Smooth muscle cell (in vitro differentiated cells): ENCODE data around the gene LRRC31. TPM values are rescaled to one million over a fixed set of nuclear protein-coding genes. Genes with fewer than 3 reads are reported as not detected.

ENCODE experiments used
- DNase-seq: peaks from one replicate; lab custom pipeline; 2025; ENCODE audit not compliant: unreplicated experiment; lab: John Stamatoyannopoulos, UW
- H2AFZ ChIP-seq: fragments of 200-600 bp; sonication (generic); 2 replicates; pipeline ENCODE4 v1.6.0; 2016; ENCODE audit warnings: antibody characterized with exemption, low read depth, mild to moderate bottlenecking
- H3F3A ChIP-seq: fragments of 200-600 bp; sonication (generic); 2 replicates; pipeline ENCODE4 v1.6.0; 2017; ENCODE audit warnings: antibody characterized with exemption, low read depth
- H3K27ac ChIP-seq: fragments of 200-600 bp; sonication (generic); 2 replicates; pipeline ENCODE4 v1.5.1; 2016; ENCODE audit warnings: low read depth, mild to moderate bottlenecking
- H3K27me3 ChIP-seq: fragments of 200-600 bp; sonication (generic); 2 replicates; pipeline ENCODE4 v1.6.1; 2016; ENCODE audit warnings: low read depth, mild to moderate bottlenecking
- H3K36me3 ChIP-seq: fragments of 200-600 bp; sonication (generic); 2 replicates; pipeline ENCODE4 v1.5.1; 2016; ENCODE audit warnings: low read depth
- H3K4me1 ChIP-seq: fragments of 200-600 bp; sonication (generic); 2 replicates; pipeline ENCODE4 v1.5.1; 2016; ENCODE audit warnings: low read depth
- H3K4me2 ChIP-seq: fragments of 200-600 bp; sonication (generic); 2 replicates; pipeline ENCODE4 v1.6.0; 2016; ENCODE audit warnings: mild to moderate bottlenecking
- H3K4me3 ChIP-seq: fragments of 200-600 bp; sonication (generic); 2 replicates; pipeline ENCODE4 v1.5.1; 2016; ENCODE audit warnings: mild to moderate bottlenecking
- H3K79me2 ChIP-seq: fragments of 200-600 bp; sonication (generic); 2 replicates; pipeline ENCODE4 v1.6.0; 2016; ENCODE audit warnings: low read depth, mild to moderate bottlenecking
- H3K9ac ChIP-seq: fragments of 200-600 bp; sonication (generic); 2 replicates; pipeline ENCODE4 v1.6.0; 2016; ENCODE audit warnings: low read depth
- H3K9me3 ChIP-seq: fragments of 200-600 bp; sonication (generic); replicated peaks from 2 replicates; pipeline ENCODE4 v1.5.1; 2016; ENCODE audit warnings: low read depth
- H4K20me1 ChIP-seq: fragments of 200-600 bp; sonication (generic); 2 replicates; pipeline ENCODE4 v1.6.0; 2016; ENCODE audit warnings: low read depth
- WGBS: methylation state at CpG from one replicate; pipeline ENCODE4 v1.1.7; 2016; ENCODE audit warnings: low lambda C conversion rate; 5-methylcytosine and 5-hydroxymethylcytosine counted together
- polyA plus RNA-seq: library from polyadenylated mRNA; unstranded; fragments of >200 nt; fragmentation: Nextera tagmentation; extraction: Ambion mirVana; gene quantifications from 2 replicates; pipeline ENCODE4 v1.2.1, GENCODE V29; 2016
- total RNA-seq: library from RNA; depleted of rRNA; stranded (reverse); fragments of >200 nt; gene quantifications from 2 replicates; pipeline ENCODE4 v1.2.3, GENCODE V29; 2014
- TF ChIP-seq, protein P1 (sequence below): fragments of 200-600 bp; sonication (generic); IDR thresholded peaks from 2 replicates; pipeline ENCODE4 v1.5.1; 2017; ENCODE audit warnings: borderline replicate concordance, mild to moderate bottlenecking, antibody characterized with exemption; ENCODE audit not compliant: insufficient read depth, poor library complexity, severe bottlenecking

Gene LRRC31
- total and polyA plus RNA-seq, 2 experiments from 2014 or later: not detected

DNA sequence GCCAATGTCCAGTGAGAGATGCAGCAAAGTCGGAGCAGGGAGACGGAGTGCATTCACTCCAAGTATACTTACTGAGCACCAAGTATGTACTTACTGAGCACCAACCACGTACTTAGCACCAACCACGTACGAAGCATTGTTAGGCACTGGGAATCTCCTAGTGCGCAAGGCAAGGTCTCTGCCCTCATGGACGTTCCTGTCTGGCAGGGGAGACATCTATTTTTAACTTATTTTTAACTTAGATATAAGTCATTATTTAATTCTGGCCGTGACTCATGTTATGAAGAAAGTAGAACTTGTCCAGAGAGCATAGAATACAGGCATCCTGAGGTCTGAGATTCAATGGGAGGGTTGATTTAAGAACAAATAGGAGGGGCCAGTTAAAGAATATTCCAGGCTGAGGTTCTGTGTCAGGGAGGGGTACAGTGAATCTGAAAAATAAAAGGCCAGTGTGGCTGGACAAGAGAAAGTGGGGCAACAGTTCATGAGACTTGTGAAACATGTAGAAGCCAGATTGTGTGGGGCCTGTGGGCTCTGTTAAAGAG is 9.3 kb upstream of the LRRC31 start:
- H3K79me2 ChIP-seq: no peaks in the 10 kb centered on the region
- H4K20me1 ChIP-seq: no peaks in the 10 kb centered on the region
- H3K9ac ChIP-seq: no peak overlapping the region
- no peak overlapping the region for H3K27ac ChIP-seq
- H3F3A ChIP-seq: no peaks in the 10 kb centered on the region
- no peaks in the 10 kb centered on the region for H3K27me3 ChIP-seq
- H3K4me1 ChIP-seq: no peaks in the 10 kb centered on the region
- no peaks in the 10 kb centered on the region for H3K36me3 ChIP-seq
- DNase-seq: no peak
- H3K4me3 ChIP-seq: no peak overlapping the region
- no peak overlapping the region for H2AFZ ChIP-seq
- 86% methylated on average over 8 of the region's 8 CpGs for WGBS
- no peaks in the 10 kb centered on the region for H3K9me3 ChIP-seq
- TF ChIP-seq, protein P1, sequence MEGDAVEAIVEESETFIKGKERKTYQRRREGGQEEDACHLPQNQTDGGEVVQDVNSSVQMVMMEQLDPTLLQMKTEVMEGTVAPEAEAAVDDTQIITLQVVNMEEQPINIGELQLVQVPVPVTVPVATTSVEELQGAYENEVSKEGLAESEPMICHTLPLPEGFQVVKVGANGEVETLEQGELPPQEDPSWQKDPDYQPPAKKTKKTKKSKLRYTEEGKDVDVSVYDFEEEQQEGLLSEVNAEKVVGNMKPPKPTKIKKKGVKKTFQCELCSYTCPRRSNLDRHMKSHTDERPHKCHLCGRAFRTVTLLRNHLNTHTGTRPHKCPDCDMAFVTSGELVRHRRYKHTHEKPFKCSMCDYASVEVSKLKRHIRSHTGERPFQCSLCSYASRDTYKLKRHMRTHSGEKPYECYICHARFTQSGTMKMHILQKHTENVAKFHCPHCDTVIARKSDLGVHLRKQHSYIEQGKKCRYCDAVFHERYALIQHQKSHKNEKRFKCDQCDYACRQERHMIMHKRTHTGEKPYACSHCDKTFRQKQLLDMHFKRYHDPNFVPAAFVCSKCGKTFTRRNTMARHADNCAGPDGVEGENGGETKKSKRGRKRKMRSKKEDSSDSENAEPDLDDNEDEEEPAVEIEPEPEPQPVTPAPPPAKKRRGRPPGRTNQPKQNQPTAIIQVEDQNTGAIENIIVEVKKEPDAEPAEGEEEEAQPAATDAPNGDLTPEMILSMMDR: no peak
- H3K4me2 ChIP-seq: no peak overlapping the region

DNA sequence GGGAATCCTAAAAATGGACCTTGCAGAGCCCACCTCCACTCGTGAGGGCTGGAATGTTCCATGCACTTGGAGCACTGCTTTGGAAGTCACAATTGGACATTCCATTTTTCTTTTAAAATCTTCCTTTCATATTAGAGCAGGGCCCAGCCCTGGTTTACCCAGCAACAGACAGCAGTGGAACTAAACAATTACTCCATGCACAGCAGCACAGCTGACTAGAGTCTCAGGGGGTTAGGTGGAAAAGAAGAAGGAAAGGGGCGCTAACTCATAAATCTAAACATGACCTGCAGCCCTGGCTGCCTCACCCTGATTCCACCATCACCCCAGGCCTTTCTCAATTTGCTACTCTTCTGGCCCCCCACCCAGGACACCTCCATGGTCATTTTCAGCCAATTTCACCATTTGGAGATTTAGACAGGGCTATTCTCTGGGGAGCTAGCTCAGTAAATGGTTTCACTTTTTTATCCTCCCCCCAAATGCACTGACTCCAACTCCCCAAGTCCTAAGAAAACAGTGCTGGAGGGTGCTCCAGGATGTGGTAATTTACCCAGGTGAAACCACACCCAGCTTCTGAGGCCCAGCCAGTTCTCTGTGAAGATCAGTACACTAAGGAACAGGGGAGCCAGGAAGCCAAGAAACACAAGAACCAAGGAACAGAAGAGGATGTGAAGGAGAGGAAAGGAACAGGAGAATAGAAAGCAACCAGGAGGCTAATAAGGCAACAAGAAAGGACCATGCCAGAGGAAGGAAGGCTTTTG is 1.6 kb upstream of the LRRC31 start:
- Histone ChIP-seq H3F3A (no peaks in the 10 kb centered on the region), H2AFZ (no peak overlapping the region)

DNA sequence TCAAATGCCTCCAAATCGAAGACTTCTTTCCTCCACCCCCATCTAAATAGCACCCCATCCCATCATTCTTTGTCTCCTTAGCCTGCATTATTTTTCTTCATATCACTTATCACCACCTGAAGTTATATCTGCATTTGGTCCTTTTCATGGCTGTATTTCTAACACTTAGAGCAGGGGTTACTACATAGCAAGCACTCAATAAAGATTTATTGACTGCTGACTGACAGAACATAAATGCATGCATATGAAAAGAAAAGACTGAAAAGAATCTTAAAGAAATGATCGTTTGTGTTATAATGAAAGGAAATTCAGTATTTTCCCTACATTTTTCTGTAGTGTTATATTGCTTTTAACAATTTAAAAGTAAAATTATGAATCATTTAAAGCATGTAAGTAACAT is 1.4 kb downstream of the LRRC31 start:
- no peak overlapping the region for H3K4me3 ChIP-seq
- H3K4me2 ChIP-seq: no peak overlapping the region
- no peak overlapping the region for H2AFZ ChIP-seq
- H3K9ac ChIP-seq: no peak overlapping the region
- TF ChIP-seq, protein P1: no peak
- no peak for DNase-seq
- H3K27ac ChIP-seq: no peak overlapping the region
- H3K36me3 ChIP-seq: no peaks in the 10 kb centered on the region
- H3K4me1 ChIP-seq: no peaks in the 10 kb centered on the region
- no peaks in the 10 kb centered on the region for H3K9me3 ChIP-seq
- H4K20me1 ChIP-seq: no peaks in the 10 kb centered on the region
- H3F3A ChIP-seq: no peaks in the 10 kb centered on the region
- H3K79me2 ChIP-seq: no peaks in the 10 kb centered on the region
- peaks cover 4% of the 10 kb centered on the region for H3K27me3 ChIP-seq
- 79% methylated on average over 2 of the region's 2 CpGs for WGBS

More for the DNA sequence above, 1.6 kb upstream of the LRRC31 start:
- 97% methylated on average over 2 of the region's 2 CpGs for WGBS
- no peaks in the 10 kb centered on the region for H3K36me3 ChIP-seq
- no peak overlapping the region for H3K4me2 ChIP-seq
- H3K27ac ChIP-seq: no peak overlapping the region
- H3K4me3 ChIP-seq: no peak overlapping the region
- no peaks in the 10 kb centered on the region for H3K9me3 ChIP-seq
- TF ChIP-seq, protein P1: no peak
- no peaks in the 10 kb centered on the region for H3K27me3 ChIP-seq
- no peaks in the 10 kb centered on the region for H3K4me1 ChIP-seq
- no peak for DNase-seq
- H3K79me2 ChIP-seq: no peaks in the 10 kb centered on the region
- H3K9ac ChIP-seq: no peak overlapping the region
- H4K20me1 ChIP-seq: no peaks in the 10 kb centered on the region
